ENCODE measurements around the gene SMOC2.

DNA sequence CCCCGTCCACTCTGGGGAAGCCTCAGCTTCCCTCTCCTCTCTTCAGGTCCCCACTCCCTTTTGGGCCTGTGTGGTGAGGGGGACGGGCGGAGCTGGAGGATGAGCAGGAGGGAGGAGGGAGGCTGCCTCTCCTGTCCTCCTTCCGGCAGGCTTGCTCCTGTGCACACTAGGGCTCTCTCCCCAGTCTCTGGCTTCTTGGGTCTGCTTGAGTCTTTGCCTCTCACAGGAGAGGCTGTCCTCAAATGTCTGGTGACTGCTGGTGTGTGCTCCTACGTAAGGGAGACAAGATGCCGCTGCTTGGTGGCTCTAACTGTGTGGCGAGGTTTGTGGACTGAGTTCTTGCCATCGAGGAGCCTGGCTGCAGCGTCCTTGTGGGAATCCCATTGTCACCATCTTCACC is 8.8 kb upstream of the SMOC2 start:
- no peak for TF ChIP-seq EZH2 (IDR thresholded peaks at IDR 0.05; ENCODE audit: borderline replicate concordance, insufficient read depth, low read depth, low read length, poor library complexity, severe bottlenecking)
- no peak for TF ChIP-seq CTCF (IDR thresholded peaks at IDR 0.05)

All from B cell (primary cell).